ENCODE measurements around the gene FOXS1. TPM values are rescaled to one million over a fixed set of nuclear protein-coding genes. Genes with fewer than 3 reads are reported as not detected.

FOXS1 gene
- polyA plus RNA-seq, 3 donors: 0.16 to 2.6 (median 0.22) TPM

- 62 to 72% (median 64%) methylated on average over 6 of the region's 6 CpGs for WGBS, 3 donors
- no peak overlapping the region for H3K27ac ChIP-seq (ENCODE audit: low read depth, low read length)
Observed at GRCh38 chr20:31843288-31843687, 2.1 kb downstream of the FOXS1 start.

- WGBS, 3 donors: 46 to 67% (median 48%) methylated on average over 12 of the region's 12 CpGs
- no peak overlapping the region for H3K27ac ChIP-seq (ENCODE audit: low read depth, low read length)
Observed at GRCh38 chr20:31842471-31843157, 2.8 kb downstream of the FOXS1 start.

DNA sequence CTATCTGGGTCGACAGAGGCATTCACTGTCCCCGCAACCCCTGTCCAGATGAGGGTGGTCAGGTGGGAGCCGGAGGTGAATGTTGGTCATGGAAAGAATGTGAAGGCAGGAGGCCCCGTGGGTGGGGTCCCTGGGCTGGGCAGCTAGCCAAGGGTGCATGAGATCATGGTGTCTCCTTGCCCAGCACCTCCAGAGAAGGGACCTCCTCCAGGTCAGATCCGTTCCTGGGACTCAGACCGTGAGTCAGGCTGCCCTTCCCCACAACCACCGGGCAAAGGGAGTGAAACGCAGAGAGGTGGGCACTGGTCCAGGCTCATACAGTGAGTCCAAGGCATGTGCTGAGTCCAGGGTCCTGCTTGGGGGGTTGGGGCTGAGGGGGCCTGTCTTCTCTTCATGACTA, 3.5 kb downstream of the FOXS1 start:
- WGBS, 3 donors: 51 to 63% (median 61%) methylated on average over 8 of the region's 8 CpGs
- no peak overlapping the region for H3K27ac ChIP-seq (ENCODE audit: low read depth, low read length)

DNA sequence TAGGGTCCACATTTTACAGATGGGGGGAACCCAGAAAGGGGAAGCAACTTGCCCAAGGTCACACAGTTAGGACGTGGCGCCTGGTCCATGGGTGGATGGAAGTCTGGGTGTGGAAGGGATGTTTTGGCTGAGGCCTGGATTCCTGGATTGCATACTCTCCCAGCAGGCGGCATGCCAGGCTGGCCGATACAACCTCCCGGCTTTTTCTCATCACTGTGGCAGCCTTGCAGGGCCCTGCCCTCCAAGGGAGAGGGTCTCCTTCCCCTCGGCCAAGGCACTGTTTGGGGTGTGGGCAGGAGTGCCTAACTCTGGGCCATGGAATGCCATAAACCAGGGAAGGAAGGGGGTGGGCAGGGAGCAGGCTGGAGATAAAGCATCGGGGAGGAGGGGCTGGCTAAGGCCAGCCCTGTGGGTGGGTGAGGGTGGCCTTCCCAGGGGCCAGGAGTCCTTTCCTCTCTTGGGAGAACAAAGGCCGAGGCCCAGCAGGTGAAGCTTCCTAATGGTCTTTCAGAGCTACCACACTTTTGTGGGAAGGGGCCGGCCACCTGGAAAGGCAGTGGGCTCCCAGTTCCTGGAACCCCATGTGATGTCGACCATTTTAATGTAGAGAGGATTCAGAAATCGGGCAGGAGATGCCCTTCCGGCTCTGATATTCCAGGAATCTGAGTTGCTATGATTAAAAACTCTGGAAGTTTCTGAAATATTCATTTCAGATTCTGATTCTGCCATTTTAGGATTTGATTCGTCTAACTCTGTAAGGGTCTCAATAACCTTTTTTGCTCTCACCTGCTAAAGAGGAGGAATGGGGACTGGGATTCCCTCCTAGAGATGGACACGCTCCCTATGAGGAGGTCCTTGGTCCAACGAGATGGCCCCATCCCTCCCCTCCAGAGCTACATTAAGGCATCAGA, 4.2 kb downstream of the FOXS1 start:
- H3K27ac ChIP-seq (ENCODE audit: low read depth, low read length): no peak overlapping the region
- 69 to 75% (median 73%) methylated on average over 14 to 15 of the region's 15 CpGs for WGBS, 3 donors

GRCh38 chr20:31839782-31840487, 5.5 kb downstream of the FOXS1 start:
- no peak overlapping the region for H3K27ac ChIP-seq (ENCODE audit: low read depth, low read length)
- 63 to 68% (median 67%) methylated on average over 5 of the region's 5 CpGs for WGBS, 3 donors

DNA sequence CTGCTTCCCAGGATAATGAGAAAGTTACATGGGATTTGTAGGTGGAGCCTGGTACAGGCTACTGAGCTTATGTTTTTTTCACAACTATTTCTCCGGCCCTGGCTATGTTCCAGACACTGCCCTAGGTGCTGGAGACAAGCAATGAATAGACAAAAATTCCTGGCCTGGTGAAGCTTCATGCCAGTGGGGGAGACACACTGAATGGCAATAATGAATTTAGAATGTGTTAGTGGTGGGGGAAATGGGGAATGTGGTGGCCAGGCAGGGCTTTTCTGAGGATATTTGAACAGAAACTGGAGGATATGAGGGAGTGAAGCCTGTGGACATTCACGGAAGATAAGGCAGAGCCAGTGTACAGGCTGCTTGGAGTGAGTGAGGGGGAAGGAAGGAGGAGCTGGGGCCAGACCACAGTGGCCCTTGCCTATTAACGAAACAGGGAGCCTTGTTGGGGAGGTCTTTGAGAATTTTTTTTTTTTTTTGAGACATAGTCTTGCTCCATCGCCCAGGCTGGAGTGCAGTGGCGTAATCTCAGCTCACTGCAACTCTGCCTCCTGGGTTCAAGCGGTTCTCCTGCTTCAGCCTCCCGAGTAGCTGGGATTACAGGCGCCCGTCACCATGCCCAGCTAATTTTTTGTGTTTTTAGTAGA, 6.6 kb downstream of the FOXS1 start:
- H3K27ac ChIP-seq (ENCODE audit: low read depth, low read length): no peak overlapping the region
- 53 to 72% (median 55%) methylated on average over 9 of the region's 9 CpGs for WGBS, 3 donors

- no peak overlapping the region for H3K27ac ChIP-seq (ENCODE audit: low read depth, low read length)
- WGBS, 3 donors: 39 to 65% (median 43%) methylated on average over 3 of the region's 3 CpGs
Observed at GRCh38 chr20:31837896-31838397, 7.5 kb downstream of the FOXS1 start.

- WGBS, 3 donors: 73 to 82% (median 82%) methylated on average over 5 of the region's 5 CpGs
- H3K27ac ChIP-seq (ENCODE audit: low read depth, low read length): no peak overlapping the region
Observed at GRCh38 chr20:31836853-31837608, 8.4 kb downstream of the FOXS1 start.

GRCh38 chr20:31835977-31836852, 9.2 kb downstream of the FOXS1 start:
- WGBS, 3 donors: 22 to 64% (median 23%) methylated on average over 14 of the region's 14 CpGs
- no peak overlapping the region for H3K27ac ChIP-seq (ENCODE audit: low read depth, low read length)

GRCh38 chr20:31835554-31835953, 9.8 kb downstream of the FOXS1 start:
- H3K27ac ChIP-seq (ENCODE audit: low read depth, low read length): no peak overlapping the region
- WGBS, 3 donors: 70 to 86% (median 82%) methylated on average over 9 of the region's 9 CpGs

DNA sequence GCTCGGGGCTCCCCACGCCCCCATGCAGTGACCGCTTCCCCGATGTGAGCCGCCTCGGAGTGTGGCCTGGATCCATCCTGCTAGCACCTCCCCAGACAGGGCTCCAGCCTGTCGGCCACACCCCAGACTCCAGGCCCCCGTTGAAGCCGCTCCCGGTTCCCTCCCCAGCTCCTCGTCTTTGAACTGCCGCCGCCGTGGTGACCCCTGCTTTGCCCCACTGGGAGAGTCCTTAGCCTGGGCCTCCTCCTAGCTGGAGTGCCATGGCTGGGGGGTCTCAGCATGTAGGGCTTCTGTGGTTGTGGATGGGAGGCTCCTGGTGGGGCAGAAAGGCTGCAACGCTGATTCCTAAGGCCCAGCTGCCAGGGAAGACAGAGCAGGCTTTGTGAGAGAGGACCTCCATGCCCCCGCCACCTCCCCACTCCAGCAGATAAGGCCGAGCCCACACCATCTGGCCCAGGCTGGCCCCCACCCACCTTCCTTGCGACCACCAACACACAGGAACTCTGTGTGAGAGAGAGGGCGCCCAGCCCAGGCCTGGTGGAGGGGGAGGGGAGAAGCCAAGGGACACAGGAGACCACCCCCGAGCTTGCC, 11.4 kb downstream of the FOXS1 start:
- WGBS, 3 donors: 67 to 78% (median 68%) methylated on average over 20 of the region's 20 CpGs
- H3K27ac ChIP-seq (ENCODE audit: low read depth, low read length): no peak overlapping the region

GRCh38 chr20:31833130-31833930, 12.1 kb downstream of the FOXS1 start:
- 61 to 64% (median 61%) methylated on average over 14 of the region's 14 CpGs for WGBS, 3 donors
- H3K27ac ChIP-seq (ENCODE audit: low read depth, low read length): no peak overlapping the region

- no peak overlapping the region for H3K27ac ChIP-seq (ENCODE audit: low read depth, low read length)
- WGBS, 3 donors: 87 to 93% (median 93%) methylated on average over 17 of the region's 17 CpGs
Observed at GRCh38 chr20:31831771-31832306, 13.6 kb downstream of the FOXS1 start.

GRCh38 chr20:31831211-31831610, 14.2 kb downstream of the FOXS1 start:
- 87 to 93% (median 91%) methylated on average over 6 of the region's 6 CpGs for WGBS, 3 donors
- H3K27ac ChIP-seq (ENCODE audit: low read depth, low read length): no peak overlapping the region

- no peak overlapping the region for H3K27ac ChIP-seq (ENCODE audit: low read depth, low read length)
- WGBS, 3 donors: 77 to 88% (median 81%) methylated on average over 8 of the region's 8 CpGs
Observed at GRCh38 chr20:31830406-31830981, 14.9 kb downstream of the FOXS1 start.

Measured in adipose tissue (tissue), 3 donors.